NK-92 (cell line): ENCODE measurements around the gene CDH1.
"Not testable (repeated sequence)": the region's sequence is repeated elsewhere in the genome, so short reads cannot be mapped to it uniquely, and the experiment has no call there.

Experiments used
- DNase-seq: peaks from one replicate; lab custom pipeline; 2025; ENCODE audit not compliant: unreplicated experiment; lab: John Stamatoyannopoulos, UW

CDH1 gene

GRCh38 chr16:68737046-68737729, at the start of gene CDH1:
Gene CDH1 (plus strand): TSS chr16:68737292. CDS start chr16:68737416, 124 bp downstream.
- no peak for DNase-seq

DNA sequence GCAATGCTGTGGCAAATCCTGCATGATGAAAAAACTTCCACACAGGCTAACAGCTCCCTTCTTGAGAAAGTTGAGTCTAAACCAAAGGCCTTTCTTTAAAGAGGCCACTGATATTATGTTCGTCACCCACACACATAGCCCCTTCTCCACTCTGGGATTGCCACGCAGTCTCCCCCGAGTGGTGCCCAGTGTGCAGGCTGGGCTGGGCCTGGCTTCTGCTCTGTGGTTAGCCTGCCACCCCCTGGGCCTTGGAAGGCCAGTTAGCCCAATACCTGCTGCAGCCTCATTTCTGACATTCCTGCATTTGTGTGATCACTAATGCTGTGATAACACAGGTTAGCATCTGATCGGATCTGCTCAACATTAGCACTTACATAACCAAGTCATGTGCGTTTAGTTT, 47.2 kb upstream of the CDH1 start:
- no peak for DNase-seq

DNA sequence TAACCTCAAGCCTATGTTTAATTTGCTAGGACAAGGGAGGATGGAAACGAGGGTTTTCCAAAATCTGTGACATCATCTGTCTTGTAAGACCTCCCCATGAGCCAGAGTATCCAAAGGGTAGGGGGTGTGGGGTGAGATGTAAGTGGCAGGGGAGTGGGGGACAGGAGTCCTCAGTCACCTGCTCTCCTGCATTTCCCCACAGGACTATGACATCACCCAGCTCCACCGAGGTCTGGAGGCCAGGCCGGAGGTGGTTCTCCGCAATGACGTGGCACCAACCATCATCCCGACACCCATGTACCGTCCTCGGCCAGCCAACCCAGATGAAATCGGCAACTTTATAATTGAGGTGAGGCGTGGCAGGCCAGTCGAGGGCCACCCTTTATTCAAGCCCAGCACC, 41.5 kb upstream of the CDH1 start:
- DNase-seq, result no peak

- no peak for DNase-seq
These were observed 40.6 kb upstream of the CDH1 start for GRCh38 chr16:68696514-68696913.

- no peak for DNase-seq
These were observed 39.0 kb upstream of the CDH1 start for GRCh38 chr16:68698091-68698490.

GRCh38 chr16:68700120-68700519, 37.0 kb upstream of the CDH1 start:
- DNase-seq, result no peak

DNA sequence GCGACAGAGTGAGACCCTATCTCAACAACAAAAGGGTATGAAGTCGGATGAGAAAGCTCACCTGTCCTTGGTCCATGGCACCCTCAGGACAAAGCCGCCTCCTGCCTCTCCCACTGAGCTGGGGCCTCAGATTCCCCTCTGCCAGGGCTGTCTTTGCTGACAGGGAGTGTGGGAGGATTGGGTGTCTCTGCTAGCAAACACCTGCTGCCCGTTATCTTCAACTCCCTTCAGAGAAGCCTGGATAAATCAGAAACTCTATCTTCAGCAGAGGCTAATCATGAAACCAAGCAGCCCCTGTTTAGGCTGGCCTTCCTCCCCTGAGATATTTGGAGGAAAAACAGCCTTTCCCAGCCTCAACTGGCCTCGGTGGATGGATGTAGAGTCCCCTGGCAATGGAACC, 36.3 kb upstream of the CDH1 start:
- no peak for DNase-seq

- no peak for DNase-seq
These were observed 32.7 kb upstream of the CDH1 start for GRCh38 chr16:68704232-68704867.

- no peak for DNase-seq
These were observed 29.5 kb upstream of the CDH1 start for GRCh38 chr16:68707340-68708152.

GRCh38 chr16:68710211-68710610, 26.9 kb upstream of the CDH1 start:
- DNase-seq, result no peak

- DNase-seq, result no peak
These were observed 25.5 kb upstream of the CDH1 start for GRCh38 chr16:68711421-68712139.

GRCh38 chr16:68713361-68713760, 23.7 kb upstream of the CDH1 start:
- no peak for DNase-seq

DNA sequence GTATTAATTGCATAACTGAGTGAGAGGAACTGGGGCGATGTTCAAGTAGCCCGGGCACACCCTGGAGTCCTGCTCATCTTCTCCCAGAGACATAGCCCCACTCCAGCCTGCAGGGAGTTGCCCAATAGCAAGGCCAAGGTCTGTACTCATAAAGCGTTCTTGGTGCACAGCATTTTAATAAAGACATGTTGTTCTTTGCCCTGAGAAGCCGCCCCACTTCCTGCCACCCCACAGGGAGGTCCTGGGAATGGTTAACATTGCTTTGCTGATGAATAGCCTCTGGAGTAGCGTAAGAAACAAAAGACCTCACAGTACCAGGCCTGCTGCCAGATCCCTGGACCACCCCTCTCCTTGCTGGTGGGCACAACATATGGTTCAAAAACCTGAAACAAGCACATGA, 21.6 kb upstream of the CDH1 start:
- no peak for DNase-seq

- DNase-seq, result not testable (repeated sequence)
These were observed 20.6 kb upstream of the CDH1 start for GRCh38 chr16:68716516-68716915.

DNA sequence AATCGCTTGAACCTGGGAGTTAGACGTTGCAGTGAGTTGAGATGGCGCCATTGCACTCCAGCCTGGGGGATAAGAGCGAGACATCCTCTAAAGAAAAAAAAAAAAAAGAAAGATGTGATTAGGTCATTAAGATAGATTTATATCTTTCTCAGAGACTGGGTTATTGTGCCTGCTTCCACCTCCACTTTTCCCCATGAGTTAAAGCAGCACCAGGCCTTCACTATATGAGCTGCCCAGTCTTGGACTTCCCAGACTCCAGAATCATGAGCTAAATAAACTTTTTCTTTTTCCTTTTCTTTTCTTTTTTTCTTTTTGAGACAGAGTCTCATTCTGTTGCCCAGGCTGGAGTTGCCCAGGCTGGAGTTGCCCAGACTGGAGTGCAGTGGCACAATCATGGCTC, 19.4 kb upstream of the CDH1 start:
- DNase-seq, result no peak

DNA sequence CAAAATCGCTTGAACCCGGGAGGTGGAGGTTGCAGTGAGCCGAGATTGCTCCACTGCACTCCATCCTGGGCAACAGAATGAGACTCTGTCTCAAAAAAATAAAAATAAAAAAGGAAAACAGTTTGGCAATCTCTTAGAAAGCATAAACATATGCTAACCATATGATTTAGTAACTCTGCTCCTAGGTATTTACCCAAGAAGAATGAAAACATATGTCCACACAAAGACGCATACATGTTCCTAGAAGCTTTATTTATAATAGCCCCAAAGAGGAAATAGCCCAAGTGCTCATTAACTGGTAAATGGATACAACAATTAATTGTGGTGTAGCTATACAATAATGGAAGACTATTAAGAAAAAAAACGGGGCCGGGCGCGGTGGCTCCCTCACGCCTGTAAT, 18.5 kb upstream of the CDH1 start:
- DNase-seq, result no peak

DNA sequence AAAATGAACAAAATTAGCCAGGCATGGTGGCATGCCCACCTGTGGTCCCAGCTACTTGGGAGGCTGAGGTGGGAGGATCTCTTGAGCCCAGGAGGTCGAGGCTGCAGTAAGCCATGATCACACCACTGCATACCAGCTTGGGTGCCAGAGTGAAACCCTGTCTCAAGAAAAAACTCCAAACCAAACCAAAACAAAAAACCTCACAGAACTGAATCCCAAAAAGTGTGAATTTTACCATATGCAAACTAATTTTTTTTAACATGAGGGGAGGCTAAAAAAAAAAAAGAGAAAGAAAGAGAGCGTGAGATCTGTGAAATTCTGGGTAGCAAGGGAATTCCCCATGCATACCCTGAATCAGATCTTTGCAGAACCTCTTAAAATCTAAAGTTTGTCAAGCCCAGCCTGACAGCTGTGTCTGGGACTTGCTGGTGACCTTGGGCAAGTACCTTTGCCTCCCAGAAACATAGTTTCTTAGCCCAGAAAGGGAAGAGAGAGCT, 17.1 kb upstream of the CDH1 start:
- no peak for DNase-seq

- DNase-seq, result no peak
These were observed 14.7 kb upstream of the CDH1 start for GRCh38 chr16:68722119-68723024.

DNA sequence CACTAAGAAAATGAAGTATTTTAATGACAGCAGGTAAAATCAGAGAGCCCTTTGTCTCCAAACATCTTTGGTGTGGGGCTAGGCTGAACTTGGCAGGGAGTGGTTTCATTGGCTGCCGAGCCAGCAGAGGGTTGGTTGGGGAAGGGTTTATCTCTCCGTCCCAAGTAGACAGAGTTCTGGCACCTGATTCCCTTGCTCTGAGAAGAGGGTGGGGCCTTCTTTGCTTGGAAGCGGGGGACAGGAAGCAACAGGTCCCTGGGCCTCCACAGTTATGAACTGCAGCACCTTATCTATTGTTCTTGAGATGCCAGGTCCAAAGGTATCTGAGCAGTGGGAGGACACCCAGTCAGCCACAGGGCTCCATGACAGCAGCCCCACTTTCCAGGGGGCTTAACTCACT, 12.3 kb upstream of the CDH1 start:
- DNase-seq, result no peak

DNA sequence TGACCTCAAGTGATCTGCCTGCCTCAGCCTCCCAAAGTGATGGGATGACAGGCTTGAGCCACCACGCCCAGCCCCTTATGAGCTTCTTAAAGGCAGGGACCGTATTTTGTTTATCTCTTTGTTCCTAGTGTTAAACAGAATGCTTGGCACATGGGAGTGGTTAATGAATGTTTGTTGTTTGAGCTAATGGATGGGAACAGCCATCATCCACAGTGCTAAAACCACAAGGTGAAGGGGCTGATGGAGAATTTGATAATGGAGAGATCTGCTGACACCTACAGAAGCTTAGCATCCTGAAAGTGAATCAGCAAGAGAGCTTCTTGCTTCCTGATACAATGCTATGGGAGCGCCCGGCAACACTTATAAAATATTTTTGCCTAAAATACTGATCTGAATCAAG, 8.6 kb upstream of the CDH1 start:
- DNase-seq, result no peak
